H9 (cell line): ENCODE results near the gene LST1. TPM values are rescaled to one million over a fixed set of nuclear protein-coding genes. Genes with fewer than 3 reads are reported as not detected.
A peak's percentile ranks its signal among the peaks of the same experiment; 100 is the strongest.

Experiments used
- DNase-seq: peaks from one replicate; pipeline ENCODE4 v3.0.0-alpha.2; 2017
- H2AFZ ChIP-seq: one replicate; pipeline ENCODE4 v1.6.1; 2013; ENCODE audit warnings: mild to moderate bottlenecking, low read length, control low read depth, moderate library complexity
- H2AK5ac ChIP-seq: 2 replicates; pipeline ENCODE4 v1.6.1; 2013; ENCODE audit warnings: low read length, control low read depth, mixed read lengths; ENCODE audit not compliant: insufficient read length
- H2BK120ac ChIP-seq: one replicate; pipeline ENCODE4 v1.6.1; 2013; ENCODE audit warnings: low read depth, mild to moderate bottlenecking, low read length, control low read depth, inconsistent platforms; ENCODE audit not compliant: poor library complexity, severe bottlenecking
- H2BK12ac ChIP-seq: 2 replicates; pipeline ENCODE4 v1.6.1; 2013; ENCODE audit warnings: low read length, control low read depth, mixed read lengths, low read depth; ENCODE audit not compliant: insufficient read length
- H2BK15ac ChIP-seq: 2 replicates; pipeline ENCODE4 v1.6.1; 2013; ENCODE audit warnings: low read depth, low read length, control low read depth
- H2BK20ac ChIP-seq: one replicate; pipeline ENCODE4 v1.6.1; 2013; ENCODE audit warnings: low read depth, mild to moderate bottlenecking, low read length, control low read depth, inconsistent platforms; ENCODE audit not compliant: poor library complexity, severe bottlenecking
- H2BK5ac ChIP-seq: 2 replicates; pipeline ENCODE4 v1.6.1; 2013; ENCODE audit warnings: low read length, control low read depth, mixed read lengths; ENCODE audit not compliant: insufficient read length
- H3K14ac ChIP-seq: 2 replicates; pipeline ENCODE4 v1.6.1; 2013; ENCODE audit warnings: low read length, control low read depth; ENCODE audit not compliant: insufficient read depth
- H3K18ac ChIP-seq: 2 replicates; pipeline ENCODE4 v1.6.1; 2013; ENCODE audit warnings: low read depth, mild to moderate bottlenecking, mixed read lengths, low read length, control low read depth; ENCODE audit not compliant: insufficient read length
- H3K23ac ChIP-seq: 2 replicates; pipeline ENCODE4 v1.6.1; 2013; ENCODE audit warnings: low read length, control low read depth, mixed read lengths, low read depth; ENCODE audit not compliant: insufficient read length
- H3K23me2 ChIP-seq: 2 replicates; pipeline ENCODE4 v1.6.1; 2013; ENCODE audit warnings: low read depth, mild to moderate bottlenecking, mixed read lengths, low read length, control low read depth; ENCODE audit not compliant: insufficient read length, poor library complexity, severe bottlenecking
- H3K27ac ChIP-seq: 2 replicates; pipeline ENCODE4 v1.5.1; 2013; ENCODE audit warnings: low read length, control low read depth, mixed read lengths, low read depth; ENCODE audit not compliant: insufficient read length
- H3K27me3 ChIP-seq: 2 replicates; pipeline ENCODE4 v1.6.1; 2013; ENCODE audit warnings: low read length, control low read depth, inconsistent platforms; ENCODE audit not compliant: insufficient read depth
- H3K4ac ChIP-seq: 2 replicates; pipeline ENCODE4 v1.6.1; 2013; ENCODE audit warnings: low read depth, mild to moderate bottlenecking, control low read depth, inconsistent platforms, low read length, moderate library complexity
- H3K4me1 ChIP-seq: 2 replicates; pipeline ENCODE4 v1.6.1; 2013; ENCODE audit warnings: low read length, control low read depth, inconsistent platforms; ENCODE audit not compliant: insufficient read depth
- H3K4me2 ChIP-seq: 2 replicates; pipeline ENCODE4 v1.6.1; 2013; ENCODE audit warnings: low read length, control low read depth, mixed read lengths; ENCODE audit not compliant: insufficient read length, insufficient read depth
- H3K56ac ChIP-seq: 2 replicates; pipeline ENCODE4 v1.6.1; 2013; ENCODE audit warnings: low read depth, mild to moderate bottlenecking, mixed read lengths, low read length, control low read depth; ENCODE audit not compliant: insufficient read length
- H3K79me1 ChIP-seq: 2 replicates; pipeline ENCODE4 v1.6.1; 2013; ENCODE audit warnings: low read depth, mild to moderate bottlenecking, moderate library complexity, low read length, control low read depth, inconsistent platforms; ENCODE audit not compliant: insufficient read depth, poor library complexity, severe bottlenecking
- H3K79me2 ChIP-seq: 2 replicates; pipeline ENCODE4 v1.6.1; 2013; ENCODE audit warnings: low read length, control low read depth, inconsistent platforms; ENCODE audit not compliant: insufficient read depth
- H3K9ac ChIP-seq: 2 replicates; pipeline ENCODE4 v1.6.1; 2013; ENCODE audit warnings: low read length, control low read depth, mixed read lengths; ENCODE audit not compliant: insufficient read length; ENCODE audit errors: extremely low read depth
- H3K9me3 ChIP-seq: one replicate; pipeline ENCODE4 v1.6.1; 2013; ENCODE audit warnings: low read depth, low read length, inconsistent platforms; ENCODE audit not compliant: control insufficient read depth
- H3T11ph ChIP-seq: one replicate; pipeline ENCODE4 v1.6.1; 2013; ENCODE audit warnings: mild to moderate bottlenecking, low read length, control low read depth, inconsistent platforms
- H4K20me1 ChIP-seq: one replicate; pipeline ENCODE4 v1.6.1; 2013; ENCODE audit not compliant: control insufficient read depth, insufficient read length, insufficient read depth
- H4K5ac ChIP-seq: 2 replicates; pipeline ENCODE4 v1.6.1; 2013; ENCODE audit warnings: low read depth, mild to moderate bottlenecking, mixed read lengths, low read length, control low read depth; ENCODE audit not compliant: insufficient read length
- H4K8ac ChIP-seq: replicated peaks from 2 replicates; pipeline ENCODE4 v1.6.1; 2013; ENCODE audit warnings: low read length, control low read depth, mixed read lengths, low read depth; ENCODE audit not compliant: insufficient read length
- H4K91ac ChIP-seq: 2 replicates; pipeline ENCODE4 v1.6.1; 2013; ENCODE audit warnings: low read depth, mild to moderate bottlenecking, moderate library complexity, mixed read lengths, low read length, control low read depth; ENCODE audit not compliant: insufficient read length
- H3K27ac Mint-ChIP-seq, 3 experiments: 2 replicates in 2 of 3; 3 replicates in 1 of 3; pipeline ENCODE4 v1.8.0; 2020 to 2021; ENCODE audit warnings: mixed read lengths in 3 of 3, mild to moderate bottlenecking in 1 of 3, moderate library complexity in 1 of 3
- H3K27me3 Mint-ChIP-seq: 2 replicates; pipeline ENCODE4 v1.8.0; 2021; ENCODE audit warnings: low read depth, mild to moderate bottlenecking, moderate library complexity, mixed read lengths
- H3K36me3 Mint-ChIP-seq, 3 experiments: 2 replicates in 2 of 3; 3 replicates in 1 of 3; pipeline ENCODE4 v1.8.0; 2020 to 2021; ENCODE audit warnings: low read depth in 3 of 3, mixed read lengths in 3 of 3; ENCODE audit not compliant: insufficient read depth in 1 of 3
- H3K4me1 Mint-ChIP-seq, 2 experiments: 2 replicates each; pipeline ENCODE4 v1.8.0; 2020; ENCODE audit warnings: mixed read lengths in 2 of 2
- H3K4me3 Mint-ChIP-seq, 2 experiments: 2 replicates in 1 of 2; 3 replicates in 1 of 2; pipeline ENCODE4 v1.8.0; 2020 to 2021; ENCODE audit warnings: mild to moderate bottlenecking in 2 of 2, mixed read lengths in 2 of 2, moderate library complexity in 1 of 2
- H3K9me3 Mint-ChIP-seq, 2 experiments: 2 replicates in 1 of 2; 3 replicates in 1 of 2; pipeline ENCODE4 v1.8.0; 2020; ENCODE audit warnings: mild to moderate bottlenecking in 2 of 2, mixed read lengths in 2 of 2, moderate library complexity in 1 of 2
- WGBS: extraction: QIAGEN DNeasy Blood & Tissue Kit; methylation state at CpG from one replicate; pipeline ENCODE4 v1.1.7; 2013; ENCODE audit warnings: missing lambda C conversion rate, low lambda C conversion rate, mixed read lengths; ENCODE audit not compliant: insufficient read length; ENCODE audit errors: extremely low coverage; 5-methylcytosine and 5-hydroxymethylcytosine counted together
- total RNA-seq: library from RNA; stranded (reverse); gene quantifications from 2 replicates; pipeline ENCODE4 v1.2.1, GENCODE V29; 2021
- TF ChIP-seq, protein P1 (sequence below): fragments of 200-600 bp; sonication (generic); conservative IDR thresholded peaks from 3 replicates; pipeline ENCODE4 v1.8.0; 2021; ENCODE audit warnings: antibody characterized with exemption, mild to moderate bottlenecking

LST1 gene
- total RNA-seq, 1 experiment from 2014 or later = not detected

DNA sequence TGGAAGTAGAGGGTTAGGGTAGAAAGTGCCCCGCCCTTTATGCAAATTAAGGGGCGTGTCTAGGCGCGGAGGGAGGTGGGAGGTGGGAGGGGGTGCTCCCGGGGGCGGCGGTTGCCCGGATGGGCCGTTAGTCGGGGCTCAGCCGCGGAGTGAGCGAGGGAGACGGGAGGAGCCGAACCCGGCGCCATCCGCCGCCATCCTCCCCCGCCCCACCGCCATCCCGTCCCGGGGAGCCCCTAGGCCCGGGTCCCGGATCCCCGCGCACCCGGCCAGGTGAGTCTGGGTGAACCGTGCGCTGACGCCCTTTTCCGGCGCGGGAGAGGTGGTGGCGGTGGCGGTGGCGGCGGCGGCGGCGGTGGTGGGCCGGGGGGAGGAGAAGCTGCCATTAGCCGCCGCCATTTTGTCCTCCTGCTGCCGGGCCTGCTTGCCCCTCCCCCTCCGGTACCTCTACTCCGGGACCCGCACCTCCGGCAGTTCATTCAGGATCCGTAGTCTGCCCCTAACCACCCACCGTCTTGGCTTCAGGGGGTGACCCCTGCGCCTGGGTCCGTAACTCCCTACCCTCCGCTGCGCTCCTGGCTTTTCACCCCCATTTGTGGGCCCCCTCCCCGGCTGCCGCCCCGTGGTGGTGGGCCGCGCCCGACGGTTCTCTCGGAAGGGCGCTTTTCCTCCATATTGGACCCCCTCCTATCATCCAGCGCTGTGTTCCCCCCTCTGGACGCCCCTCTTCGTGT lies 34.7 kb downstream of the LST1 start, which contains the start of gene PRRC2A:
Gene PRRC2A, plus strand, starts transcription at position 130 of the 734 bp plus-strand sequence. CDS start 2,075 bp downstream, outside the sequence.
- H3K4me1 ChIP-seq = peaks cover 7% of the 10 kb centered on the region
- H3T11ph ChIP-seq = peak within 1 kb of the TSS; percentile 30
- H2AFZ ChIP-seq = no peak within 1 kb of the TSS
- peaks cover 20% of the 10 kb centered on the region for H3K79me2 ChIP-seq
- H3K9me3 ChIP-seq = no peaks in the 10 kb centered on the region
- peaks cover 42 to 47% (median 47%) of the 10 kb centered on the region in 3 experiments for H3K36me3 Mint-ChIP-seq
- no peak within 1 kb of the TSS for H2AK5ac ChIP-seq
- peak within 1 kb of the TSS; percentile 91 for H3K9ac ChIP-seq
- H3K18ac ChIP-seq = peak within 1 kb of the TSS; percentile 92
- H3K23ac ChIP-seq = no peak within 1 kb of the TSS
- peak within 1 kb of the TSS; percentile 86 for H3K27ac ChIP-seq
- H3K4me2 ChIP-seq = peak within 1 kb of the TSS; percentile 92
- peak within 1 kb of the TSS; percentile 98 for H3K14ac ChIP-seq
- H4K8ac ChIP-seq = no peak within 1 kb of the TSS
- H2BK12ac ChIP-seq = no peak within 1 kb of the TSS
- TF ChIP-seq, protein P1, sequence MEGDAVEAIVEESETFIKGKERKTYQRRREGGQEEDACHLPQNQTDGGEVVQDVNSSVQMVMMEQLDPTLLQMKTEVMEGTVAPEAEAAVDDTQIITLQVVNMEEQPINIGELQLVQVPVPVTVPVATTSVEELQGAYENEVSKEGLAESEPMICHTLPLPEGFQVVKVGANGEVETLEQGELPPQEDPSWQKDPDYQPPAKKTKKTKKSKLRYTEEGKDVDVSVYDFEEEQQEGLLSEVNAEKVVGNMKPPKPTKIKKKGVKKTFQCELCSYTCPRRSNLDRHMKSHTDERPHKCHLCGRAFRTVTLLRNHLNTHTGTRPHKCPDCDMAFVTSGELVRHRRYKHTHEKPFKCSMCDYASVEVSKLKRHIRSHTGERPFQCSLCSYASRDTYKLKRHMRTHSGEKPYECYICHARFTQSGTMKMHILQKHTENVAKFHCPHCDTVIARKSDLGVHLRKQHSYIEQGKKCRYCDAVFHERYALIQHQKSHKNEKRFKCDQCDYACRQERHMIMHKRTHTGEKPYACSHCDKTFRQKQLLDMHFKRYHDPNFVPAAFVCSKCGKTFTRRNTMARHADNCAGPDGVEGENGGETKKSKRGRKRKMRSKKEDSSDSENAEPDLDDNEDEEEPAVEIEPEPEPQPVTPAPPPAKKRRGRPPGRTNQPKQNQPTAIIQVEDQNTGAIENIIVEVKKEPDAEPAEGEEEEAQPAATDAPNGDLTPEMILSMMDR = no peak
- DNase-seq = peak; percentile 85
- H3K56ac ChIP-seq = no peak within 1 kb of the TSS
- peaks cover 21 to 26% of the 10 kb centered on the region in 2 experiments for H3K4me1 Mint-ChIP-seq
- H2BK5ac ChIP-seq = no peak within 1 kb of the TSS
- peaks cover 2% of the 10 kb centered on the region for H3K79me1 ChIP-seq
- H3K4me3 Mint-ChIP-seq = peak within 1 kb of the TSS; percentile 93 to 98
- no peaks in the 10 kb centered on the region for H3K27me3 Mint-ChIP-seq
- H4K5ac ChIP-seq = no peak within 1 kb of the TSS
- H4K91ac ChIP-seq = no peak within 1 kb of the TSS
- H2BK20ac ChIP-seq = no peak within 1 kb of the TSS
- WGBS = no CpG with 5 or more reads among the region's 67 CpGs
- no peaks in the 10 kb centered on the region; a peak in 1 of 5 replicates for H3K9me3 Mint-ChIP-seq
- H2BK120ac ChIP-seq = peak within 1 kb of the TSS; percentile 90
- H3K27me3 ChIP-seq = no peaks in the 10 kb centered on the region
- H3K4ac ChIP-seq = no peak within 1 kb of the TSS; the same call in 1 of the 2 replicates
- no peak within 1 kb of the TSS for H2BK15ac ChIP-seq
- H4K20me1 ChIP-seq = no peaks in the 10 kb centered on the region
- H3K23me2 ChIP-seq = peaks cover 8% of the 10 kb centered on the region
- peak within 1 kb of the TSS; percentile 100 for H3K27ac Mint-ChIP-seq
